ENCODE data around the gene DLG2.

GRCh38 chr11:83625336-83625735 lies 2001.8 kb downstream of the DLG2 start:
- TF ChIP-seq CTCF (IDR thresholded peaks at IDR 0.05; ENCODE audit: low read length) (no peak), EZH2 (optimal IDR thresholded peaks at IDR 0.05; ENCODE audit: low read depth, low read length) (no peak)

Measured in MM.1S (cell line).